Esophagus muscularis mucosa (tissue), 4 donors: ENCODE results near the gene COX6A1. TPM values are rescaled to one million over a fixed set of nuclear protein-coding genes. Genes with fewer than 3 reads are reported as not detected.
A peak's percentile ranks its signal among the peaks of the same experiment; 100 is the strongest.

Experiments
- DNase-seq: peaks from one replicate; pipeline ENCODE4 v3.0.0-alpha.2; 2017; ENCODE audit errors: extremely low spot score
- H3K27ac ChIP-seq, 4 donors: fragments of 200-600 bp; sonication (generic); replicated peaks in 1 of 4; 1 replicate in 3 of 4; 2 replicates in 1 of 4; pipeline ENCODE4 v1.5.1; 2016 to 2019; ENCODE audit warnings: mild to moderate bottlenecking in 1 of 4
- H3K27me3 ChIP-seq, 4 donors: fragments of 200-600 bp; sonication (generic); one replicate each; pipeline versions ENCODE4 v1.5.1 to v1.6.0; 2016 to 2019
- H3K36me3 ChIP-seq, 4 donors: fragments of 200-600 bp; sonication (generic); one replicate each; pipeline ENCODE4 v1.5.1; 2016 to 2019
- H3K4me1 ChIP-seq, 4 donors: fragments of 200-600 bp; sonication (generic); one replicate each; pipeline ENCODE4 v1.5.1; 2016 to 2019
- H3K4me3 ChIP-seq, 4 donors: fragments of 200-600 bp; sonication (generic); 1 replicate in 2 of 4; 2 replicates in 2 of 4; pipeline ENCODE4 v1.5.1; 2016 to 2019; ENCODE audit warnings: mild to moderate bottlenecking in 4 of 4, moderate library complexity in 1 of 4
- H3K9me3 ChIP-seq, 4 donors: fragments of 200-600 bp; sonication (generic); 1 replicate in 3 of 4; 2 replicates in 1 of 4; pipeline ENCODE4 v1.5.1; 2016 to 2019
- CTCF ChIP-seq, 3 experiments: fragments of 200-600 bp in 2 of 3; fragments of 450-650 bp in 1 of 3; sonication (generic) in 2 of 3; IDR thresholded peaks; one replicate each; pipeline ENCODE4 v1.5.1; 2017 to 2019; ENCODE audit warnings: antibody characterized with exemption in 3 of 3, mild to moderate bottlenecking in 2 of 3, moderate library complexity in 1 of 3
- EP300 ChIP-seq: sonication (generic); formaldehyde crosslinking; IDR thresholded peaks from one replicate; pipeline ENCODE4 v1.6.1; 2017; ENCODE audit warnings: antibody characterized with exemption
- POLR2A ChIP-seq: fragments of 450-650 bp; IDR thresholded peaks from one replicate; pipeline ENCODE4 v1.6.1; 2017; ENCODE audit warnings: antibody characterized with exemption, moderate library complexity, mild to moderate bottlenecking, low read depth
- POLR2AphosphoS5 ChIP-seq, 2 donors: sonication (generic); formaldehyde crosslinking; IDR thresholded peaks; one replicate each; pipeline ENCODE4 v1.6.1; 2017; ENCODE audit warnings: antibody characterized with exemption in 2 of 2
- WGBS: methylation state at CpG from one replicate; pipeline ENCODE4 v1.1.5; 2018; 5-methylcytosine and 5-hydroxymethylcytosine counted together
- intact Hi-C: fragments of 100-400 bp; cut with DNase I; formaldehyde crosslinking; loops from one replicate; pipeline ENCODE4 v1.15.1; 2023
- total RNA-seq, 4 donors: library from RNA; depleted of rRNA; stranded (reverse); fragments of >200 nt; gene quantifications; one replicate each; pipeline versions ENCODE4 v1.1.0 to v1.2.1, GENCODE V29; 2016

The COX6A1 gene
- total RNA-seq, 4 donors from 2014 or later, result 499 to 689 (median 548) TPM

GRCh38 chr12:120432772-120433525 is 5.0 kb upstream of the COX6A1 start:
- WGBS, result 60% methylated on average over 10 of the region's 10 CpGs
- no peak overlapping the region for H3K27ac ChIP-seq
- TF ChIP-seq POLR2A (no peak), CTCF (IDR thresholded peaks at IDR 0.05) (no peak), EP300 (no peak), POLR2AphosphoS5 (IDR thresholded peaks at IDR 0.05) (no peak)
- H3K36me3 ChIP-seq, result no peaks in the 10 kb centered on the region
- no peak overlapping the region for H3K4me3 ChIP-seq
- H3K4me1 ChIP-seq, result peaks cover 0 to 9% (median 2%) of the 10 kb centered on the region in 4 donors
- intact Hi-C loops, result no loop called here
- H3K9me3 ChIP-seq, result no peaks in the 10 kb centered on the region
- no peak for DNase-seq
- peaks cover 0 to 34% (median 0%) of the 10 kb centered on the region in 4 donors for H3K27me3 ChIP-seq

GRCh38 chr12:120438495-120439198 is 734 bp downstream of the COX6A1 start:
- peaks cover 0 to 40% (median 34%) of the 10 kb centered on the region in 4 donors for H3K36me3 ChIP-seq
- WGBS, result 36% methylated on average over 17 of the region's 17 CpGs
- intact Hi-C loops, result no loop called here
- H3K27me3 ChIP-seq, result peaks cover 0 to 12% (median 0%) of the 10 kb centered on the region in 4 donors
- peak overlapping the region; percentile 64 to 90 (median 74) for H3K4me3 ChIP-seq
- TF ChIP-seq CTCF (IDR thresholded peaks at IDR 0.05), result no peak
- TF ChIP-seq POLR2AphosphoS5 (IDR thresholded peaks at IDR 0.05), result no peak
- no peak for TF ChIP-seq POLR2A
- no peak for TF ChIP-seq EP300
- H3K27ac ChIP-seq, result peak overlapping the region; percentile 80 to 87 (median 83)
- DNase-seq, result no peak
- H3K9me3 ChIP-seq, result no peaks in the 10 kb centered on the region
- peaks cover 16 to 25% (median 22%) of the 10 kb centered on the region in 4 donors for H3K4me1 ChIP-seq

GRCh38 chr12:120439646-120440247 is 1.8 kb downstream of the COX6A1 start:
- no peak for DNase-seq
- intact Hi-C loops, result no loop called here
- 24% methylated on average over 6 of the region's 6 CpGs for WGBS
- Histone ChIP-seq H3K9me3 (no peaks in the 10 kb centered on the region), H3K27ac (no peak overlapping the region), H3K27me3 (peaks cover 0 to 2% (median 0%) of the 10 kb centered on the region in 4 donors), H3K4me1 (peaks cover 16 to 25% (median 23%) of the 10 kb centered on the region in 4 donors), H3K36me3 (peaks cover 5 to 51% (median 43%) of the 10 kb centered on the region in 4 donors), H3K4me3 (no peak overlapping the region)
- TF ChIP-seq POLR2AphosphoS5 (IDR thresholded peaks at IDR 0.05), result no peak
- no peak for TF ChIP-seq POLR2A
- TF ChIP-seq EP300, result no peak
- peak; percentile 21 to 66 (median 60) for TF ChIP-seq CTCF (IDR thresholded peaks at IDR 0.05)

GRCh38 chr12:120444676-120445075 is 6.8 kb downstream of the COX6A1 start:
- WGBS, result 94% methylated on average over 2 of the region's 2 CpGs
- intact Hi-C loops, result no loop called here
- peaks cover 0 to 5% (median 0%) of the 10 kb centered on the region in 4 donors for H3K9me3 ChIP-seq
- no peak for DNase-seq
- H3K4me1 ChIP-seq, result peaks cover 24 to 44% (median 36%) of the 10 kb centered on the region in 4 donors
- TF ChIP-seq EP300, result no peak
- TF ChIP-seq CTCF (IDR thresholded peaks at IDR 0.05), result no peak
- no peak for TF ChIP-seq POLR2A
- TF ChIP-seq POLR2AphosphoS5 (IDR thresholded peaks at IDR 0.05), result no peak
- H3K27ac ChIP-seq, result peak overlapping the region in 1 of 4 donors; percentile 2
- no peaks in the 10 kb centered on the region for H3K27me3 ChIP-seq
- H3K4me3 ChIP-seq, result no peak overlapping the region
- peaks cover 5 to 56% (median 43%) of the 10 kb centered on the region in 4 donors for H3K36me3 ChIP-seq
